SK-N-SH treated with all-trans-retinoic acid at 6 μM for 48 hours (cell line): ENCODE data around the gene C8A.

ENCODE experiments used
- ARNTL ChIP-seq: fragments of 450-650 bp; formaldehyde crosslinking; IDR thresholded peaks from 2 replicates; pipeline ENCODE4 v1.5.0; 2020; ENCODE audit warnings: low read depth, mild to moderate bottlenecking, moderate library complexity, borderline replicate concordance
- BACH2 ChIP-seq: fragments of 250-450 bp; sonication (Bioruptor Pico); IDR thresholded peaks from 2 replicates; pipeline ENCODE4 v1.9.0; 2021; ENCODE audit warnings: mild to moderate bottlenecking, borderline replicate concordance
- ESRRG ChIP-seq: fragments of 250-450 bp; sonication (Bioruptor Pico); IDR thresholded peaks from 2 replicates; pipeline ENCODE4 v1.6.1; 2021; ENCODE audit warnings: mild to moderate bottlenecking
- ISL1 ChIP-seq: fragments of 250-450 bp; sonication (Bioruptor Pico); IDR thresholded peaks from 2 replicates; pipeline ENCODE4 v2.1.2; 2022; ENCODE audit warnings: mild to moderate bottlenecking, moderate library complexity
- OSR1 ChIP-seq: fragments of 250-450 bp; sonication (Bioruptor Pico); IDR thresholded peaks from 2 replicates; pipeline ENCODE4 v1.8.0; 2022; ENCODE audit warnings: moderate library complexity, mild to moderate bottlenecking, inconsistent platforms
- PPARA ChIP-seq: fragments of 250-450 bp; sonication (Bioruptor Pico); IDR thresholded peaks from 2 replicates; pipeline ENCODE4 v1.5.0; 2020; ENCODE audit warnings: mild to moderate bottlenecking, borderline replicate concordance
- RARB ChIP-seq: fragments of 250-450 bp; sonication (Bioruptor Pico); IDR thresholded peaks from 2 replicates; pipeline ENCODE4 v1.8.0; 2021; ENCODE audit warnings: mild to moderate bottlenecking, moderate library complexity
- TCF4 ChIP-seq: fragments of 250-450 bp; sonication (Bioruptor Pico); IDR thresholded peaks from 2 replicates; pipeline ENCODE4 v1.8.0; 2021; ENCODE audit warnings: mild to moderate bottlenecking, moderate library complexity, borderline replicate concordance
- TOX ChIP-seq: fragments of 250-450 bp; sonication (Bioruptor Pico); IDR thresholded peaks from 2 replicates; pipeline ENCODE4 v1.8.0; 2021; ENCODE audit warnings: mild to moderate bottlenecking, moderate library complexity, borderline replicate concordance
- ZFP3 ChIP-seq: fragments of 250-450 bp; sonication (Bioruptor Pico); IDR thresholded peaks from 2 replicates; pipeline ENCODE4 v1.5.0; 2020; ENCODE audit warnings: mild to moderate bottlenecking, moderate library complexity
- ZFP30 ChIP-seq: fragments of 450-650 bp; formaldehyde crosslinking; IDR thresholded peaks from 2 replicates; pipeline ENCODE4 v1.5.0; 2022; ENCODE audit warnings: mild to moderate bottlenecking, moderate library complexity
- TF ChIP-seq, protein P1 (sequence below): fragments of 250-450 bp; sonication (Bioruptor Pico); IDR thresholded peaks from 2 replicates; pipeline ENCODE4 v1.8.0; 2020; ENCODE audit warnings: mild to moderate bottlenecking, moderate library complexity, borderline replicate concordance
- TF ChIP-seq, protein P2 (sequence below): fragments of 250-450 bp; sonication (Bioruptor Pico); IDR thresholded peaks from 2 replicates; pipeline ENCODE4 v1.5.1; 2021; ENCODE audit warnings: mild to moderate bottlenecking, moderate library complexity

DNA sequence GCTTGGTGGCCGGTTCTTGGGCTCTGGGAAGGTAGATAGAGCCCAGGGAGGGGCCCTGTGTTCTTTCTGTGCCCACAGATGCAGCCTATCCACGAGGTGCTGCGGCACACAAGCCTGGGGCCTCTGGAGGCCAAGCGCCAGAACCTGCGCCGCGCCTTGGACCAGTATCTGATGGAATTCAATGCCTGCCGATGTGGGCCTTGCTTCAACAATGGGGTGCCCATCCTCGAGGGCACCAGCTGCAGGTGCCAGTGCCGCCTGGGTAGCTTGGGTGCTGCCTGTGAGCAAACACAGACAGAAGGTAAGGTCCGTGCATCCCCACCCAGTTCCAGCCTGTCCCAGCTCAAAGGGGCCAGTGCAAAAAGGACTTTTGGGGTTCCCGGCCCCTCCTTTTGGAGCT lies 57.7 kb downstream of the C8A start:
- TF ChIP-seq TOX (CRISPR knock-in tag) (no peak), BACH2 (CRISPR knock-in tag) (no peak), ZFP3 (CRISPR knock-in tag) (no peak), TCF4 (no peak), ZFP30 (no peak), RARB (CRISPR knock-in tag) (no peak), ISL1 (CRISPR knock-in tag) (no peak), ESRRG (CRISPR knock-in tag) (no peak), PPARA (CRISPR knock-in tag) (no peak), ARNTL (CRISPR knock-in tag) (no peak), OSR1 (CRISPR knock-in tag) (no peak)
- TF ChIP-seq, protein P1, sequence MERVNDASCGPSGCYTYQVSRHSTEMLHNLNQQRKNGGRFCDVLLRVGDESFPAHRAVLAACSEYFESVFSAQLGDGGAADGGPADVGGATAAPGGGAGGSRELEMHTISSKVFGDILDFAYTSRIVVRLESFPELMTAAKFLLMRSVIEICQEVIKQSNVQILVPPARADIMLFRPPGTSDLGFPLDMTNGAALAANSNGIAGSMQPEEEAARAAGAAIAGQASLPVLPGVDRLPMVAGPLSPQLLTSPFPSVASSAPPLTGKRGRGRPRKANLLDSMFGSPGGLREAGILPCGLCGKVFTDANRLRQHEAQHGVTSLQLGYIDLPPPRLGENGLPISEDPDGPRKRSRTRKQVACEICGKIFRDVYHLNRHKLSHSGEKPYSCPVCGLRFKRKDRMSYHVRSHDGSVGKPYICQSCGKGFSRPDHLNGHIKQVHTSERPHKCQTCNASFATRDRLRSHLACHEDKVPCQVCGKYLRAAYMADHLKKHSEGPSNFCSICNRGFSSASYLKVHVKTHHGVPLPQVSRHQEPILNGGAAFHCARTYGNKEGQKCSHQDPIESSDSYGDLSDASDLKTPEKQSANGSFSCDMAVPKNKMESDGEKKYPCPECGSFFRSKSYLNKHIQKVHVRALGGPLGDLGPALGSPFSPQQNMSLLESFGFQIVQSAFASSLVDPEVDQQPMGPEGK (CRISPR knock-in tag): no peak
- TF ChIP-seq, protein P2, sequence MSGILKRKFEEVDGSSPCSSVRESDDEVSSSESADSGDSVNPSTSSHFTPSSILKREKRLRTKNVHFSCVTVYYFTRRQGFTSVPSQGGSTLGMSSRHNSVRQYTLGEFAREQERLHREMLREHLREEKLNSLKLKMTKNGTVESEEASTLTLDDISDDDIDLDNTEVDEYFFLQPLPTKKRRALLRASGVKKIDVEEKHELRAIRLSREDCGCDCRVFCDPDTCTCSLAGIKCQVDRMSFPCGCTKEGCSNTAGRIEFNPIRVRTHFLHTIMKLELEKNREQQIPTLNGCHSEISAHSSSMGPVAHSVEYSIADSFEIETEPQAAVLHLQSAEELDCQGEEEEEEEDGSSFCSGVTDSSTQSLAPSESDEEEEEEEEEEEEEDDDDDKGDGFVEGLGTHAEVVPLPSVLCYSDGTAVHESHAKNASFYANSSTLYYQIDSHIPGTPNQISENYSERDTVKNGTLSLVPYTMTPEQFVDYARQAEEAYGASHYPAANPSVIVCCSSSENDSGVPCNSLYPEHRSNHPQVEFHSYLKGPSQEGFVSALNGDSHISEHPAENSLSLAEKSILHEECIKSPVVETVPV (CRISPR knock-in tag): no peak
